ENCODE results near the gene LRRN2.
A peak's percentile ranks its signal among the peaks of the same experiment; 100 is the strongest.

LRRN2 gene

DNA sequence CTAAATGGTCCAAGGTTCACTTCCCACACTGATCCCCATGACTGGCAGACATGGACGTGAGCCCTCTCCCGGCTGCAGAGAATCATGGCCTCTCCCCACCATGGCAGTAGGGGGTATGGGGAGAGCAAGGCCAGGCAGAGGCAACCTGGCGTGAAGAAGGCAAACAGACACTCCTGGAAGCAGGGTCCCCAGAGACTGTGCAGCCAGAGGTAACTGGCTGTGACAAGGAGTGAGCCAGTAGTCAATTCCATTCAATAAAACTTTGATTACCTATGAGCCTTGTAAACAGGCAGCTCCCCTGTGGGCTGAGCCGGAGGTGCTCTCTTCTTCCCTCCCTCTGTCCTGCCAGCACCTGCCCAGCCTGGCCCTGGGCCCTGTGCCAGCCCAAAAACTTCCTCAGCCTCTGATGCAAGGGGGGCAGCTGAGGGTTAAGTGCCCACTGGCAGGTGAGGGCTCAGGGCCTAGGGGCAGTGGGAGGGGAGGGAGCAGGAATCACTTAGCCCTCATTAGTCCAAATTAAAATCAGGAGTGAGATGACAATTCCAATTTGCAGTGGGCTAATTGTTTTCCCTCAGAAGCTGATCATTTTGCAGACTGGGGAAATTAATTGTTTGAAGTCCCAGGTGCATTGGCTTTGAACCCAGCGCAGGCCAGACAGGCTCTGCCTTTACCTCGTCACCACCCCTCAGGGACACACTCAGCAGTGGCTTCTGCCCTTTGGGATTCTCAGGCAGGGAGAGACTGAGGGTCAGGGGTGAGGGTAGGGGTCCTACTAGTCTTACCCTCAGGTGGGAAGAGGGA lies 35.6 kb downstream of the LRRN2 start:
- no peak for TF ChIP-seq FOXM1 (IDR thresholded peaks at IDR 0.05; ENCODE audit: borderline replicate concordance, low read depth)
- TF ChIP-seq, protein P1, sequence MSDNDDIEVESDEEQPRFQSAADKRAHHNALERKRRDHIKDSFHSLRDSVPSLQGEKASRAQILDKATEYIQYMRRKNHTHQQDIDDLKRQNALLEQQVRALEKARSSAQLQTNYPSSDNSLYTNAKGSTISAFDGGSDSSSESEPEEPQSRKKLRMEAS (IDR thresholded peaks at IDR 0.05), result no peak
- TF ChIP-seq CEBPB (IDR thresholded peaks at IDR 0.05), result no peak
- no peak for TF ChIP-seq YY1 (IDR thresholded peaks at IDR 0.05; ENCODE audit: low read depth)
- TF ChIP-seq EP300 (IDR thresholded peaks at IDR 0.05; ENCODE audit: borderline replicate concordance), result no peak
- TF ChIP-seq TEAD4 (IDR thresholded peaks at IDR 0.05), result no peak
- TF ChIP-seq TAF1 (IDR thresholded peaks at IDR 0.05; ENCODE audit: low read depth), result no peak
- TF ChIP-seq, protein P2, sequence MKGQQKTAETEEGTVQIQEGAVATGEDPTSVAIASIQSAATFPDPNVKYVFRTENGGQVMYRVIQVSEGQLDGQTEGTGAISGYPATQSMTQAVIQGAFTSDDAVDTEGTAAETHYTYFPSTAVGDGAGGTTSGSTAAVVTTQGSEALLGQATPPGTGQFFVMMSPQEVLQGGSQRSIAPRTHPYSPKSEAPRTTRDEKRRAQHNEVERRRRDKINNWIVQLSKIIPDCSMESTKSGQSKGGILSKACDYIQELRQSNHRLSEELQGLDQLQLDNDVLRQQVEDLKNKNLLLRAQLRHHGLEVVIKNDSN (IDR thresholded peaks at IDR 0.05), result no peak
- no peak for TF ChIP-seq TCF12 (IDR thresholded peaks at IDR 0.05; ENCODE audit: low read depth)
- TF ChIP-seq, protein P3, sequence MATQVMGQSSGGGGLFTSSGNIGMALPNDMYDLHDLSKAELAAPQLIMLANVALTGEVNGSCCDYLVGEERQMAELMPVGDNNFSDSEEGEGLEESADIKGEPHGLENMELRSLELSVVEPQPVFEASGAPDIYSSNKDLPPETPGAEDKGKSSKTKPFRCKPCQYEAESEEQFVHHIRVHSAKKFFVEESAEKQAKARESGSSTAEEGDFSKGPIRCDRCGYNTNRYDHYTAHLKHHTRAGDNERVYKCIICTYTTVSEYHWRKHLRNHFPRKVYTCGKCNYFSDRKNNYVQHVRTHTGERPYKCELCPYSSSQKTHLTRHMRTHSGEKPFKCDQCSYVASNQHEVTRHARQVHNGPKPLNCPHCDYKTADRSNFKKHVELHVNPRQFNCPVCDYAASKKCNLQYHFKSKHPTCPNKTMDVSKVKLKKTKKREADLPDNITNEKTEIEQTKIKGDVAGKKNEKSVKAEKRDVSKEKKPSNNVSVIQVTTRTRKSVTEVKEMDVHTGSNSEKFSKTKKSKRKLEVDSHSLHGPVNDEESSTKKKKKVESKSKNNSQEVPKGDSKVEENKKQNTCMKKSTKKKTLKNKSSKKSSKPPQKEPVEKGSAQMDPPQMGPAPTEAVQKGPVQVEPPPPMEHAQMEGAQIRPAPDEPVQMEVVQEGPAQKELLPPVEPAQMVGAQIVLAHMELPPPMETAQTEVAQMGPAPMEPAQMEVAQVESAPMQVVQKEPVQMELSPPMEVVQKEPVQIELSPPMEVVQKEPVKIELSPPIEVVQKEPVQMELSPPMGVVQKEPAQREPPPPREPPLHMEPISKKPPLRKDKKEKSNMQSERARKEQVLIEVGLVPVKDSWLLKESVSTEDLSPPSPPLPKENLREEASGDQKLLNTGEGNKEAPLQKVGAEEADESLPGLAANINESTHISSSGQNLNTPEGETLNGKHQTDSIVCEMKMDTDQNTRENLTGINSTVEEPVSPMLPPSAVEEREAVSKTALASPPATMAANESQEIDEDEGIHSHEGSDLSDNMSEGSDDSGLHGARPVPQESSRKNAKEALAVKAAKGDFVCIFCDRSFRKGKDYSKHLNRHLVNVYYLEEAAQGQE (IDR thresholded peaks at IDR 0.05; ENCODE audit: low read depth), result no peak
- no peak for TF ChIP-seq EGR1 (IDR thresholded peaks at IDR 0.05)
- no peak for TF ChIP-seq NFIC (IDR thresholded peaks at IDR 0.05)
- no peak for TF ChIP-seq CREB1 (IDR thresholded peaks at IDR 0.05; ENCODE audit: low read depth)

DNA sequence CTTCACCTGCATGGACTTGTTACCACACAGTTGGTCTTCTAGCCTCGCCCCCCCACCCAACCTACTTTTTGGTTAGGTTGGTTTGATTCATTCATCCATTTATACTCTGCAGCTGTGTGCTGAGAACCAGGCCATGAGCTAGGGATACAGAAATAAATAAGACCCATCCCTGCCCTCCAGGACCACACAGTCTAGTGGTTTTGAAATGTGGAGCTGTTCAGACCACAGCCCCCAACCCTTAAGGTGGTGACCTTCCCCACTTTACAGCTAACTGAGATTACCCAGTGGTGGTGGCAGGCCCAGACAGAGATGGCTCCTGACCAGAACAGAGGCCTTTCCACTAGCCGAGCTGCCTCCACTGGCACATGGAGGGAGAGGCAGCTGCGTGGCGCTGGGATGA lies 37.0 kb downstream of the LRRN2 start:
- TF ChIP-seq EP300 (IDR thresholded peaks at IDR 0.05; ENCODE audit: borderline replicate concordance), result no peak

DNA sequence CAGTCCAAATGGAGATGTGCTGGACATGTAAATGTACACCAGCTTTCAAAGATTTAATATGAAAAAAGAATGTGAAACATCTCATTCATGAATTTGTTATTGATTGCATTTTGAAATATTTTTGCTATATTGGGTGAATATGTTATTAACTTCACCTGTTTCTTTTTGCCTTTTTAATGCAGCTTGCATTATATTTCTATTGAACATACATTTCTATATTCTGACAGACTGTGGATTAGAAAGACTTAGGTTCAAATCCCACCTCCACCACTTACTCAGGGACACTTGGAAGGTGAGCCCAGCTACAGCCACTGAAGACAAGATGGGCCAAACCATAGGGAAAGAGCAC lies 37.8 kb downstream of the LRRN2 start:
- TF ChIP-seq EGR1 (IDR thresholded peaks at IDR 0.05) (no peak), EP300 (IDR thresholded peaks at IDR 0.05; ENCODE audit: borderline replicate concordance) (no peak), NFIC (IDR thresholded peaks at IDR 0.05) (no peak), TEAD4 (IDR thresholded peaks at IDR 0.05) (no peak; the same call in 1 of the 2 replicates), FOXM1 (IDR thresholded peaks at IDR 0.05; ENCODE audit: borderline replicate concordance, low read depth) (no peak), YY1 (IDR thresholded peaks at IDR 0.05; ENCODE audit: low read depth) (no peak), TCF12 (IDR thresholded peaks at IDR 0.05; ENCODE audit: low read depth) (no peak), CREB1 (IDR thresholded peaks at IDR 0.05; ENCODE audit: low read depth) (no peak), CEBPB (IDR thresholded peaks at IDR 0.05) (no peak), ZBTB7A (IDR thresholded peaks at IDR 0.05; ENCODE audit: low read depth) (no peak)
- TF ChIP-seq, protein P3 (IDR thresholded peaks at IDR 0.05; ENCODE audit: low read depth), result no peak
- TF ChIP-seq, protein P2 (IDR thresholded peaks at IDR 0.05), result no peak

DNA sequence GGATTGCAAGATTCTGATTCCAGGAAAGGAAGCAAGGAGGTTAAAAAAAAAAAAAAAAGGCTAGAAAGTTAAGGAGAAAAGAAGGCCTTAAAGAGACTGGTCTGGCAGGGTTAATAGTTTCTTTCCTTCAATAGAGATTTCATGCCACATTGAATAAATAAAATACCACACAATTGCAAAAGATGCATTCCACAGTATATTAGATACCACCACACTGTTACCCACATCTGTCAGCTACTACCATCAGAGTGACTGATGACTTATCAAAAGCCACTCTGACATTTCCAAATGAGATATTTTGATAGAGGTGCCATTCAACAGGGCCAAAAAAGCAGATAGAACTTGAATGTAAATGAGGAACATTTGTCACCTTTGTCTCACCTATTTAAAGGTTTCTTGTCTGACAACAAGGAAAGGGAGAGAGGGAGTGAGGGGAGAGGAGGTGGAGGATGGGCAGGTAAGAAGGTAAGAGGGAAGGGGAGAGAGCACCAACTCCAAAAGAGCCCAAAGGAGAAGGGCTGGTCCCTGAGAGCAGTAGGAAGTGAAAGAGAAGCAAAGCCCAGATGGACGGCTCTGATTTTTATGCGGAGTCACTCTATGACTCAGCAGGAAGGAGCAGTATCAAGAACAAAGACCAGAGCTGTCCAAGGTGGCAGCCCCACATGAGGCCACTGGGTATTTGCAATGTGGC lies 38.3 kb downstream of the LRRN2 start:
- TF ChIP-seq, protein P2 (IDR thresholded peaks at IDR 0.05), result peak; percentile 21; the same call in 1 of the 2 replicates
- TF ChIP-seq TCF12 (IDR thresholded peaks at IDR 0.05; ENCODE audit: low read depth) (no peak), CREB1 (IDR thresholded peaks at IDR 0.05; ENCODE audit: low read depth) (no peak), TAF1 (IDR thresholded peaks at IDR 0.05; ENCODE audit: low read depth) (no peak), TEAD4 (IDR thresholded peaks at IDR 0.05) (0 out of 2 replicates have a peak, but pooled peaks have one; percentile 53), CEBPB (IDR thresholded peaks at IDR 0.05) (no peak)
- TF ChIP-seq, protein P1 (IDR thresholded peaks at IDR 0.05), result peak; percentile 66; the same call in 1 of the 2 replicates
- TF ChIP-seq, protein P3 (IDR thresholded peaks at IDR 0.05; ENCODE audit: low read depth), result peak; percentile 95

Data from Ishikawa (cell line).